Germinal center (tissue), 1 donor: ENCODE results near the gene MANF.

Experiments
- DNase-seq: peaks from one replicate; pipeline ENCODE4 v3.0.0; 2012; ENCODE audit warnings: mixed read lengths, low spot score

The MANF gene

GRCh38 chr3:51390246-51391074 is 5.4 kb downstream of the MANF start:
- DNase-seq, result no peak

GRCh38 chr3:51391075-51391565 is 6.0 kb downstream of the MANF start, which contains the start of gene RBM15B:
TSS of gene RBM15B (plus strand) at chr3:51391285. CDS start at chr3:51391400, 115 bp downstream.
- peak; percentile 95 for DNase-seq

- peak; percentile 49 for DNase-seq
These were observed 6.7 kb downstream of the MANF start for GRCh38 chr3:51391566-51392354.

DNA sequence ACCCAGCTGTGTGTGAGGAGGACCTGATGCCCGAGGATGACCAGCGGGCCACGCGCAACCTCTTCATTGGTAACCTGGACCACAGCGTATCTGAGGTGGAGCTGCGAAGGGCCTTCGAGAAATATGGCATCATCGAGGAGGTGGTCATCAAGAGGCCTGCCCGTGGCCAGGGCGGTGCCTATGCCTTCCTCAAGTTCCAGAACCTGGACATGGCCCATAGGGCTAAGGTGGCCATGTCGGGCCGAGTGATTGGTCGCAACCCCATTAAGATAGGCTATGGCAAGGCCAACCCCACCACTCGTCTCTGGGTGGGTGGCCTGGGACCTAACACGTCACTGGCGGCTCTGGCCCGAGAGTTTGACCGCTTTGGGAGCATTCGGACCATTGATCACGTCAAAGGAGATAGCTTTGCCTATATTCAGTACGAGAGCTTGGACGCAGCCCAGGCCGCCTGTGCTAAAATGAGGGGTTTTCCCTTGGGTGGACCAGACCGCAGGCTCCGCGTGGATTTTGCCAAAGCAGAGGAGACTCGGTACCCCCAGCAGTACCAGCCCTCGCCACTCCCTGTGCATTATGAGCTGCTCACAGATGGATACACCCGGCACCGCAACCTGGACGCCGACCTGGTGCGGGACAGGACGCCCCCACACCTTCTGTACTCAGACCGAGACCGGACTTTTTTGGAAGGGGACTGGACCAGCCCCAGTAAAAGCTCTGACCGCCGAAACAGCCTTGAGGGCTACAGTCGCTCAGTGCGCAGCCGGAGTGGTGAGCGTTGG is 7.5 kb downstream of the MANF start:
- DNase-seq, result no peak

DNA sequence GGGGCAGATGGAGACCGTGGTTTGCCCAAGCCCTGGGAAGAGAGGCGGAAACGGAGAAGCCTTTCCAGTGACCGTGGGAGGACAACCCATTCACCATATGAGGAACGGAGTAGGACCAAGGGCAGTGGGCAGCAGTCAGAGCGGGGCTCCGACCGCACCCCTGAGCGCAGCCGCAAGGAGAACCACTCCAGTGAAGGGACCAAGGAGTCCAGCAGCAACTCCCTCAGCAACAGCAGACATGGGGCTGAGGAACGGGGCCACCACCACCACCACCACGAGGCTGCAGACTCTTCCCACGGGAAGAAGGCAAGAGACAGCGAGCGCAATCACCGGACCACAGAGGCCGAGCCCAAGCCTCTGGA is 8.0 kb downstream of the MANF start:
- no peak for DNase-seq

DNA sequence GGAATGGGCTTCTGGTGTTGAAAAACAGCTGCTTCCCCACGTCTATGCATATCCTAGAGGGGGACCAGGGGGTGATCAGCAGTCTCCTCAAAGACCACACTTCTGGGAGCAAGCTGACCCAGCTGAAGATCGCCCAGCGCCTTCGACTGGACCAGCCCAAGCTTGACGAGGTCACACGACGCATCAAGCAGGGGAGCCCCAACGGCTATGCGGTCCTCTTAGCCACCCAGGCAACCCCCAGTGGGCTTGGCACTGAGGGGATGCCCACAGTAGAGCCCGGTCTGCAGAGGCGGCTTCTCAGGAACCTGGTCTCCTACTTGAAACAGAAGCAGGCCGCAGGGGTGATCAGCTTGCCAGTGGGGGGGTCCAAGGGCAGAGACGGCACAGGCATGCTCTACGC is 8.5 kb downstream of the MANF start:
- no peak for DNase-seq

- no peak for DNase-seq
These were observed 9.4 kb downstream of the MANF start for GRCh38 chr3:51394541-51394940.

DNA sequence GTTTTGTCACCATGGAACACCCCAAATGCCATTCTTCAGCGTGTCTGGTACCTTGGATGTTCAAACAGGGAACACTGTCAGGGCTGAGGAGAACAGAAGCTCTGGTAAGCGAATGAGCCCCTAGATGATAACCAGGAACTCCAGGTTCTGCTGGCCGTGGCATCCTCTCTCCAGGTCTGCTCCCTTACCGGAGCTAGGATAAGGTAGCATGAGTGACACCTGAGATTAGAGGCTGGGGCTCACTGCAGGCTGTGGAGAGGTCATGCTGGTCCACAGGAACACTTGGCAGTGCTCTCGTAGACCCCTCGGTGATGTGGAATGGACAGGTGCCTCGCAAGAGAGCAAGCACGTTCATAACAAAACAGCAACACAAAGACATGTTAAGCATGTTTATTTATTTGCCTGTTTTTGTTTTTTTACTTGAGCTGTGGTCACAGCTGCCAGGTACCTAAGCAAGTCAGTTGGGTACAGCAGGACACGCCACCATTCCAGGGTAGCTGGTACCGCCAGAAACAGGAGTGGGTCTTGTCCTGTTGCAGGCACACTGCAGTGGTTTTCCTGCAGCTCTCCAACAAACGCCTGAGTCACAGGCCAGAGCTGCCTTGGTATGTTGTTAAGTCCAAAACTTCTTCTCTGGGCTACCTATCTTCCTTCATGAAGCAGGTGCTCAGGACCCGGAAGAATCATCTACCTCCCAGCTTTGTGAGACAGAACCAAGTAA is 10.6 kb downstream of the MANF start:
- DNase-seq, result no peak

GRCh38 chr3:51396401-51396800 is 11.3 kb downstream of the MANF start:
- DNase-seq, result no peak

GRCh38 chr3:51397392-51397791 is 12.3 kb downstream of the MANF start:
- DNase-seq, result no peak

DNA sequence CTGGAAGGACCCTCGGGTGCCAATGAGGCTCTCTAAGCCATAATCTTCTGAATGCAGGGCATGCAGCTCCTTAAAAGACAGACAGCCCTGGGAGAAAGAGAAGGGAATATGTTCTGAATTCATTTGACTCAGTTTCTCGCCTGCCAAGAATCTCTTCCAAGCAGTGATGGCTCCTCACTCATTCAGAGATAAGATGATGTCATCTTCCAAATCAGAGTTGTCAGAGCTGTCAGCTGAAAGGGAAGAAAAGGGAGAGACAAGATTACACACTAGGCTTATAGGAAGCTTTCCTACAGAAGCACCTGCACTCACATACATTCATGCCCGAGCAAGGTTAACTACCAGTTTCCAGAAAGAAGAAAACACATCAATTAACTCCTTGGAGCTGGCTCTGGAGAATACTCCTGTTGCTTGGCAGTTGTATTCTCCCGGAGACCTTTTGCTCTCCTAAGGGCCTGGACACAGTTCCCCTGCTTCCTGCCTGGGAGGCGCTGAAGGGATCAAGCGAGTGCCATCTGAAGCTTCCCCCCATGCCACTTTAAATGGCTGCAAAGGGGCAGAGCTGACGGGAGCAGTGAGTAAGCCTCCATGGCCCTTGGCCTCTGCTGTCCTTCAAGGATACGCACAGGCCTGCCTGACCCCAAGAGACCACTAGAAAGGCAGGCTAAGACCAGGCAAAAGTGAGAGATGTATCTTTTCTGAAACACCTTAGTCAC is 13.7 kb downstream of the MANF start:
- DNase-seq, result no peak

DNA sequence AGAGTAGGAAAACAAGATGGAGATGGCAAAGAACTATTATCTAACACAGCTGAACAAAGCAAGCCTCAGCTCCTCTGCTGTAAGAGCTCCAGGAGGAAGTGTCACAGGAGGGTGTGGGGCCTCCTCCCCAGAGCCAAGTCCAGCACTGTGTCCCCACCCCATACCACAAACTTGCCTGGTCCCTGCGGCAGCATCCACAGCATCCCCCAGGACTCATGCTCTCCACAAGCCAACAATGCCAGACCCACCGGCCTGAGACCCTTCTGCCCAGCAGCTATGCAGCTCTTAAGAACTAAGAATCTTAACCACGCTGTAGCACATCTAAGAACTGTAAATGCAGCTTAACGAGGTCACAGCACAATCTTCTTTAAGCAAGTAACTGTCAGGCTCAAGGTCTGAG is 15.1 kb downstream of the MANF start:
- DNase-seq, result no peak

- no peak for DNase-seq
These were observed 16.6 kb downstream of the MANF start for GRCh38 chr3:51401735-51402134.

DNA sequence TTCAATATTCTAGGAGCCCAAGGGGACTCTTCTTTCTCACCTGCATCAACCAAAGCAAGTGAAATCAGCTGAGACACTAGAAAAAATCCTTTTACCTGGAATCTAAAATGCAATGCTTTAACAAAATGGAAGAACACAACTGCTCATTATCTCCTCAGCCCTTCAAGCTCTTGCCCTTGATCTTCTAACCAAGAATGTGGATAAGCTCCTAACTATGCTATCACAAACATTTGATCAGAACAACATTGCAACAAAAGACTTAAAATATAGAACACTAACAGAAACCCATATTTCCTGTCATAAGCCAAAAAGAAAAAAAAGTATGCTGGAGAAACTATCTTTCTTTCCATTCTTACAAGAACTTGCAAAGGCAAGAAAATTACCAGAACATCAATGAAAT is 18.6 kb downstream of the MANF start:
- no peak for DNase-seq

- no peak for DNase-seq
These were observed 22.9 kb downstream of the MANF start for GRCh38 chr3:51408021-51408420.

- DNase-seq, result no peak
These were observed 23.7 kb downstream of the MANF start for GRCh38 chr3:51408813-51409212.

DNA sequence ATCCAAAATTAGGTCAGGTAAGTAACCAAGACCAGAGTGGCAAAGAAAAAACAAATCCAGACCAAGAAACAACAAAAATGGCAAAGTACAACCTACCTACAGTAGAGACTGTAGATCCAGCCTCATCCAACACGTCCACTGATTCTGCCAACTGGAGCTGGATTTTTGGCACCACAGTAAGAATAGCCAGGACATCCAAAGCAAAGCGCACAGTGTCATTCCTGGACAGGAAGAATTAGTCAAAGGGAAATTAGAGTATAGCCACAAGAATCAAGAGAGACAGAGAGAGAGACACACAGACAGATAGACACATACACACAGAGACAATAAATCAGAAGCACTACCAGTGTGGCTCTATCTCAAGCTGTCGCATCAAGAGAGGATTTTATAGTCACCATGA is 37.1 kb downstream of the MANF start:
- no peak for DNase-seq

DNA sequence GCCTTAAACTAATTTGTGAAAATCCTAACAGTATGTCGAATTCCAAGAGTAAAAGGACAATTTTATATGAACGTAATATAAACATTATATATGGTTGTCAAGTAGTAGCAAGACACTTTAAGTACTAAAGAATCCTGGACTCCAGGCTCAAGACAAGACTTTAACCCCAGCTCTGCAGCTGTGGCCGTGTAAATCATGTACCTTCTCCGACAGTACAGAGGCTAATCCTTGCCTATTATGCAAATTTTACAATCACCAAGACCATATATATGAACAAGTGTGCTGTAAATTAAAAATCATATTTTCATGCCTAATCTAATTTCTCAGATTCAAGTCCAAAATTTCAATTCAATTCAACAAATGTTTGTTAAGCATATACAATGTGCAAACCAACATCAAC is 41.8 kb downstream of the MANF start:
- DNase-seq, result no peak

DNA sequence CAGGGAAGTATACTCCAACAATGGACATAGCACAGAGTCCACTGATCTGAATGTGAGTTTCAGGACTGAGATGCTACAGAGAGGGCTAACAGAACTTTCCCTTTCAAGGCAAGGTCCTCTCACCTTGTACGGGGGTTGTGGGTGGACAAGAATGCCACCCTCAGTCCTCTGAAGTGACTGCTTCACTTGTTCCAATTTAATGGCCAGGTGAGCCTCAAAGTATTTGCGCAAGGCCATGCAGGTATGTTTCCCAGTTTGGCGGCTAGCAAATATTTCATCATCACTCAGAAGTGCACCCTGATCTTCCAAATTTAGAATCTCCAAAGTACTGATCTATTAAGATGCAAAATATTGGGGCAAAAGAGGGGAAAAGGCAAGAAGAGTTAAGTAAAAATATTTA is 44.0 kb downstream of the MANF start:
- no peak for DNase-seq

DNA sequence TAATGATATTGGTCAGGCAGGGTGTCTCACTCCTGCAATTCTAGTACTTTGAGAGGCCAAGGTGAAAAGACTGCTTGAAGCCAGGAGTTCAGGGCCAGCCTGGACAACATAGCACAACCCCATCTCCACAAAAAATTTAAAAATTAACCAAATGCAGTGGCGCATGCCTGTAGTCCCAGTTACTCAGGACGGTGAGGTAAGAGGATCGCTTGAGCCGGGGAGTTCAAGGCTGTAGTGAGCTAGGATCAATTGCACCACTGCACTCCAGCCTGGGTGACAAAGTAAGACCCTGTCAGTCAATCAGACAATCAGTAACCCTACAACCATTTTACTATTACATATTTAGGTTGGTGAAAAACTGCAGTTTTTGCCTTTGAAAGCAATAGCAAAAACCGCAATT is 49.0 kb downstream of the MANF start:
- no peak for DNase-seq

- peak; percentile 52 for DNase-seq
These were observed 49.7 kb downstream of the MANF start for GRCh38 chr3:51434746-51435327.
